Stimulated activated CD4-positive, alpha-beta T cell treated with anti-CD3 and anti-CD28 coated beads, Interleukin-4, amount 100 ng/mL, for 1 hour (primary cell): ENCODE results near the gene INVS.

Experiments used
- DNase-seq: peaks from one replicate; pipeline ENCODE4 v3.0.0-alpha.2; 2020

The INVS gene

GRCh38 chr9:100350188-100350587, 251.1 kb downstream of the INVS start:
- DNase-seq: no peak
